ENCODE measurements around the gene ARHGAP26. TPM values are rescaled to one million over a fixed set of nuclear protein-coding genes. Genes with fewer than 3 reads are reported as not detected.

The ARHGAP26 gene
- total RNA-seq, 1 donor from 2014 or later: 8.6 TPM

GRCh38 chr5:142869886-142870285 is 99.7 kb downstream of the ARHGAP26 start:
- no peak for TF ChIP-seq CTCF (IDR thresholded peaks at IDR 0.05; ENCODE audit: insufficient read depth, low read length, poor library complexity, severe bottlenecking)
- H3K36me3 ChIP-seq (ENCODE audit: control insufficient read depth, insufficient read depth, low read length): no peaks in the 10 kb centered on the region
- H3K27me3 ChIP-seq (ENCODE audit: control insufficient read depth, insufficient read depth, low read length): no peaks in the 10 kb centered on the region
- no peak overlapping the region for H3K4me3 ChIP-seq (ENCODE audit: low read depth, low read length)
- no peak for DNase-seq (ENCODE audit: low read depth)

- no peak for TF ChIP-seq CTCF (IDR thresholded peaks at IDR 0.05; ENCODE audit: insufficient read depth, low read length, poor library complexity, severe bottlenecking)
- no peak for DNase-seq (ENCODE audit: low read depth)
- Histone ChIP-seq H3K36me3 (ENCODE audit: control insufficient read depth, insufficient read depth, low read length) (no peaks in the 10 kb centered on the region), H3K27me3 (ENCODE audit: control insufficient read depth, insufficient read depth, low read length) (no peaks in the 10 kb centered on the region), H3K4me3 (ENCODE audit: low read depth, low read length) (no peak overlapping the region)
Measured at GRCh38 chr5:142870532-142871362, 100.6 kb downstream of the ARHGAP26 start.

GRCh38 chr5:142871363-142872193 is 101.4 kb downstream of the ARHGAP26 start:
- no peak for TF ChIP-seq CTCF (IDR thresholded peaks at IDR 0.05; ENCODE audit: insufficient read depth, low read length, poor library complexity, severe bottlenecking)
- Histone ChIP-seq H3K36me3 (ENCODE audit: control insufficient read depth, insufficient read depth, low read length) (no peaks in the 10 kb centered on the region), H3K4me3 (ENCODE audit: low read depth, low read length) (no peak overlapping the region), H3K27me3 (ENCODE audit: control insufficient read depth, insufficient read depth, low read length) (no peaks in the 10 kb centered on the region)
- no peak for DNase-seq (ENCODE audit: low read depth)

GRCh38 chr5:142872217-142872616 is 102.0 kb downstream of the ARHGAP26 start:
- H3K4me3 ChIP-seq (ENCODE audit: low read depth, low read length): no peak overlapping the region
- no peaks in the 10 kb centered on the region for H3K36me3 ChIP-seq (ENCODE audit: control insufficient read depth, insufficient read depth, low read length)
- no peak for TF ChIP-seq CTCF (IDR thresholded peaks at IDR 0.05; ENCODE audit: insufficient read depth, low read length, poor library complexity, severe bottlenecking)
- no peaks in the 10 kb centered on the region for H3K27me3 ChIP-seq (ENCODE audit: control insufficient read depth, insufficient read depth, low read length)
- no peak for DNase-seq (ENCODE audit: low read depth)

GRCh38 chr5:142872795-142873194 is 102.6 kb downstream of the ARHGAP26 start:
- TF ChIP-seq CTCF (IDR thresholded peaks at IDR 0.05; ENCODE audit: insufficient read depth, low read length, poor library complexity, severe bottlenecking): no peak

More at GRCh38 chr5:142872795-142873194, 102.6 kb downstream of the ARHGAP26 start:
- peak; percentile 59 for DNase-seq (ENCODE audit: low read depth)
- Histone ChIP-seq H3K27me3 (ENCODE audit: control insufficient read depth, insufficient read depth, low read length) (no peaks in the 10 kb centered on the region), H3K4me3 (ENCODE audit: low read depth, low read length) (no peak overlapping the region), H3K36me3 (ENCODE audit: control insufficient read depth, insufficient read depth, low read length) (no peaks in the 10 kb centered on the region)
